GM18519 (cell line): ENCODE results near the gene ABCD4.
"Not testable (repeated sequence)": the region's sequence is repeated elsewhere in the genome, so short reads cannot be mapped to it uniquely, and the experiment has no call there.

Experiments
- ATAC-seq: cut with Tn5 transposase; IDR thresholded peaks from one replicate; pipeline ENCODE4 v1.9.1; 2021; ENCODE audit warnings: mild to moderate bottlenecking, moderate library complexity; ENCODE audit not compliant: unreplicated experiment, low FRiP score

Gene ABCD4

DNA sequence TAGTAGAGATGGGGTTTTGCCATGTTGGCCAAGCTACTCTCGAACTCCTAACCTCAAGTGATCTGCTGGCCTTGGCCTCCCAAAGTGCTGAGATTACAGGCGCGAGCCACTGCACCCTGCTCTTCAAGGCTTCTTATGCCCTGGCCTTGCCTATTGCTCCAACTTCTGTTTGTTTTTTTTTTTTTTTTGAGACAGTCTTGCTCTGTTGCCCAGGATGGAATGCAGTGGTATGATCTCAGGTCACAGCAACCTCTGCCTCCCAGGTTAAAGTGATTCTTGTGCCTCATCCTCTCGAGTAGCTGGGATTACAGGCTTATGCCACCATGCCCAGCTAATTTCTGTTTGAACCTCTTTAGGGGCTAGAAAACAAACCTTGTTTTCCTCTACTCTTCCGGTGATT, 6.0 kb upstream of the ABCD4 start:
- ATAC-seq: no peak

- no peak for ATAC-seq
Observed at GRCh38 chr14:74302152-74302628, 544 bp downstream of the ABCD4 start.

DNA sequence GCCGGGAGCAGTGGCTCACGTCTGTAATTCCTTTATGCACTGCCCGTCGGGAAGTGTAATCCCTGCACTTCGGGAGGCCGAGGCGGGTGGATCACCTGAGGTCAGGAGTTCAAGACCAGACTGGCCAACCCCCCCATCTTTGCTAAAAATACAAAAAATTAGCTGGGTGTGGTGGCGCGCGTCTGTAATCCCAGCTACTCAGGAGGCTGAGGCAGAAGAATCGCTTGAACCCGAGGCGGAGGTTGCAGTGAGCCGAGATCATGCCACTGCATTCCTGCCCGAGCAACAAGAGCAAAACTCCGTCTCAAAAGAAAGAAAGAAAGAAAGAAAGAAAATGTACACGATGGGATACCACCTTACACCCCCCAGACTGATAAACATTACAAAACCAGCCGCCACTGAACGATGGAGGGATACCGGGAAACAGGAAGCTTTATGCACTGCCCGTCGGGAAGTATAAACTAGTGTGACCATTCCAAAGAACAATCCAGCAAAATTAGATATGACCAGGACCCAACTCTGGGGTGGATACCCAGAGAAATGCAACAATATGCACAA, 1.1 kb downstream of the ABCD4 start:
- ATAC-seq: no peak

DNA sequence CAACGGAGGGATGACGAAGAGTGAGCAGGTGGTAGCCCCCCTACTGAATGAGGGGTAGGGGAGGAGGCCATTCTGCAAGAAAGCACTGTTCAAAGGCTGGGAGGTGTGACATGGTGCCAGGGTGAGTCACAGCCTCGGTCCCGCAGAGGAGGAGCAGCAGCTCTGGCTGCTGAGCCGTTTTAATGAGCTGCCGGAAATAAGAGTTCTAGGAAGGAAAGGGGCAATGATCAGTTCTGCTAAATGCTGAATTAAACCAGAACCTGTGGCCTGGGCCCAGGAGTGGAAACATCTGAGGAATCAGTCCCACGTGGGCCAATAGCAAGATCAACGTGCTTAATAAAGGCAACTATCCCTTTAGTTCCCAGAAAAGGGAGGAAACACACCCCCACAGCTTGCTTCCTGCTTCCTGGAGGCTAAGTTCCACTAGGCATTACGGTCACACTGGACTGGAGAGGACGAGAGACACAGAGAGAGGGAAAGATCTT, 3.6 kb downstream of the ABCD4 start:
- ATAC-seq: no peak

DNA sequence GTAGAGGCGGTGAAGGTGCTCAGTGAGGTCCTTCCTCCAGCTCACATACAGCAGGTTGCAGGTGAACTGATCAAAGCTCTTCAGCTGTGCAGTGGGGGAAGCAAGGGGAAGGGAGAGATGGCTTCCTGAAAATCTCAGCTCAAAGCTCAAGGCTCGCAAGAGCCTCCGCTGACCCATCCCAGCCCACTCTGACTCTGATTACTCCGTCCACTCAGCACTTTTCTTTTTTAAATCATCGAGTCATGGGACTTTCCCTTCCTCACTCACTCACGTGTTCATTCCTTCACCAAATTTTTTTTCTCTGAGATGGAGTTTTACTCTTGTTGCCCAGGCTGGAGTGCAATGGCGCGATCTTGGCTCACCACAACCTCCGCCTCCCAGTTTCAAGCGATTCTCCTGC, 4.7 kb downstream of the ABCD4 start:
- no peak for ATAC-seq

DNA sequence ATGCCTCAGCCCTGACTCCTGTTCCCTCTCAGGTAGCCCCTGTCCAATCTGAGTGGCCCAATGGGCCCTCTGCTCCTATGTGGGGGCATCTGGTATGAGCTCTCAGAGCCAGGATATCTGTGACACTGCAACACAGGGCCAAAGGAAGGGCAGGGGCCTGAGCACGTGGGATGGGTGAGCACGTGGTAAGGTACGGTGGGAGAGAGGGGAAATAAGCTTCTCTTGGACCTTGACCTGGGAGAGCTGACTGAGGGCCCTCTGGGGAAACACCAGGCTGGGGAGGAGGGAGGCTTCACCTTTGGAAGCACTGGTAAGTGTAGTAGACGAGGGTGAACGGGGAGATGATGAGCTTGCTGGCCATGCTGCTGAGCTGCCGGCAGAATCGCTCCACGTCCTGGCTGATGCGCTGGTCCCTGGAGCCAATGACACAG, 6.7 kb downstream of the ABCD4 start:
- ATAC-seq: no peak

- ATAC-seq: no peak
Observed at GRCh38 chr14:74293606-74294005, 9.1 kb downstream of the ABCD4 start.

GRCh38 chr14:74292061-74292460, 10.7 kb downstream of the ABCD4 start:
- ATAC-seq: no peak

DNA sequence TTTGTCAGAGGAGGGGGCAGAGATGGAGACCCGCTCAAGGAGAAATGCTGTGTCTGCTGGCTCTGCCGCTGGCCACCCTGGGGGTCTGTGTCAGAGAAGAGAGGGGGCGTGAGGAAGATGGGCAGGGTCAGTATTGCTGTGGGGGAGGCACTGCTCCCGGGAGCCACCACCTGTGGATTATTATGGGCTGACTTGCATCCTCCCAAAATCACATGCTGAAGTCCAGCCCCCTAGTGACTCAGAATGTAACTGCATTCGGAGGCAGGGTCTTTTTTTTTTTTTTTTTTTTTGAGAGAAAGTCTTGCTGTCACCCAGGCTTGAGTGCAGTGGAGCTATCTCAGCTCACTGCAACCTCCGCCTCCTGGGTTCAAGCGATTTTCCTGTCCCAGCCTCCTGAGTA, 12.3 kb downstream of the ABCD4 start:
- no peak for ATAC-seq

GRCh38 chr14:74289801-74290200, 12.9 kb downstream of the ABCD4 start:
- ATAC-seq: no peak

- ATAC-seq: no peak
Observed at GRCh38 chr14:74286736-74287135, 16.0 kb downstream of the ABCD4 start.

DNA sequence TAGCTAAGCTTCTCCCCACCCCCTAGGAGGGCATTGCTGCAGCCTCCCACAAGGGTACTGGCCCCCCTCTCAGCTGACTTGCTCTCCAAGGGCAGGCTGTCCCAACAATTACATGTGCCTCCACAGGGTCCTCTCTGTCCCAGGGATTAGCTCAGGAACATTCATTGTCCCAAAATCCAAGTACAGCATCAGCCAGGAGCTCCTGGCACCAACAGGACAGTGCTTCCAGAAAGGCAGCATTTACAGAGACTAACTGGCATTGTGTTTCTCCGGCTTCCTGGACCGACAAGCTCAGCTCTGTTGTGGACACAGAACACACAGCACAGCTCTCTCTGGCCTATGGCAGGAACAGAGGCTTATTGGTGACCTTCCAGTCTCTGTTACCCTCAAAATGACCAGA, 21.7 kb downstream of the ABCD4 start:
- ATAC-seq: no peak

DNA sequence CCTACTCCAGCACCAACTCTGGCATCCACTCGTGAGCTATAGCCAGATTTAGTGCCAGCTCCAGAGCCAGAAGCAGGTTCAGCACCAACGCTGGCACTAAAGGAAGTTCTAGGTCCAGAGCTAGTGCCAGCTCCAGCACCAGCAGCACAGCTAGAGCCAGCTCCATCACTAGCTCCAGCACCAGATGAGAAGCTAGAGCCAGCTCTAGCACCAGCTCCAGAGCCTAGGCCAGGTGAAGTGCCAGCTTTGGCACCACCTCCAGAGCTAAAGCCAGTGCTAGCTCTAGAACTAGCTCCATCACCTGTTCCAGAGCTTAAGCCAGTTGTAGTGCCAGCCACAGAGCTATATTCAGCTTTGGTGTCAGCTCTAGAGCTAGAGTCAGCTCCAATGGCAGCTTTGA, 24.7 kb downstream of the ABCD4 start:
- no peak for ATAC-seq

DNA sequence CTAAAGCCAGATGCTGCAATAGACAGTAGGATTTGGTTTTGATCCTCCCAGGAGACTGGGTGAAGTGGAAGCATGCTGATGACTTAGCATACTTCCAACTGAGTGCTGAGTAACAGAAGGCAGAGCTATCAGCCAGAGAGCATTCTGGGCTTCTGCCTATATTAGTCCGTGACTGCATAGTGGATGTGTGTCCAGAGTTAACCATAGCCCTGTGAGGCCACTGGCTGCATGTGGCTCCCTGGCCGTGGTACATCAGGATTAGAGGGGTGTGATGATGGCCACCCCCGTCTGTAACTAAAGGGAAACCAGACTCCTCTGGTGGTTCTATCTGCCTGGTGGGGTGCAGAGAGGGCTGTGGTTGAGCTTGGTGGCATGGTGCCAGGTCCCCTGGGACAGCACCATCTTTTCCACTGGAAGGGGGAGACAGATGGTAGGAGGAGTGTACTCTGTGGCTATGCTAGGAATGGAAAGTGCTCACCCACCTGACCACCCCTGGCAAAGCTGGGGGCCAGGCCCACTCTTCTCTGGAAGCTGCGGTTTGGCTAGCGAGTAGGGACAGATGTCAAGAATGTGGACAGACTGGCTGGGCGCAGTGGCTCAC, 27.4 kb downstream of the ABCD4 start:
- no peak for ATAC-seq

GRCh38 chr14:74271365-74271764, 31.4 kb downstream of the ABCD4 start:
- no peak for ATAC-seq

DNA sequence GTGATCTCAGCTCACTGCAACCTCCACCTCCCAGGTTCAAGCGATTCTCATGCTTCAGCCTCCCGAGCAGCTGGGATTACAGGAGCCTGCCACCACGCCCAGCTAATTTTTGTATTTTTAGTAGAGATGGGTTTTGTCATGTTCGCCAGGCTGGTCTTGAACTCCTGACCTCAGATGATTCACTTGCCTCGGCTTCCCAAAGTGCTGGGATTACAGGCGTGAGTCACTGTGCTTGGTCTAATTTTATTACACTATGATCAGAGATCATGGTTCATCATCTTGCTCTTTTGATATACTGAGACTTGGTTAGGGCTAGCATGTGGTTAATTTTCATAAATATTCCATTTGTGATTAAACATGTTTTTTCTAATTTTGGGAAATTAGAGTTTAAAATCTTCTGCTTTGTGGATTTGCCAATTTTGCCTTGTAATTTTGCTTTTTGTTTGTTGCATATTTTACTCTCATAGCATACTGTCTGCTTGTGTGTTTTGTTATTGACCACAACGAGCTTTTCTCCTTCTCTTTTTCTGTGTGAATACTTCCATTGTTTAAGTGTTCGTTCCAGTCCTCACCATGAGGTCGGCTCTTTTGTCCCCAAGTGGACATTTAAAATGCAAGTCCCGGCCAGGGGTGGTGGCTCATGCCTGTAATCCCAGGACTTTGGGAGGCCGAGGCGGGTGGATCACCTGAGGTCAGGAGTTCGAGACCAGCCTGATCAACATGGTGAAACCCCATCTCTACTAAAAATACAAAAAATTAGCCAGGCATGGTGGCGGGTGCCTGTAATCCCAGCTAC, 32.2 kb downstream of the ABCD4 start:
- not testable (repeated sequence) for ATAC-seq

- no peak for ATAC-seq
Observed at GRCh38 chr14:74267588-74267987, 35.1 kb downstream of the ABCD4 start.

GRCh38 chr14:74265301-74265965, 37.3 kb downstream of the ABCD4 start:
- no peak for ATAC-seq

DNA sequence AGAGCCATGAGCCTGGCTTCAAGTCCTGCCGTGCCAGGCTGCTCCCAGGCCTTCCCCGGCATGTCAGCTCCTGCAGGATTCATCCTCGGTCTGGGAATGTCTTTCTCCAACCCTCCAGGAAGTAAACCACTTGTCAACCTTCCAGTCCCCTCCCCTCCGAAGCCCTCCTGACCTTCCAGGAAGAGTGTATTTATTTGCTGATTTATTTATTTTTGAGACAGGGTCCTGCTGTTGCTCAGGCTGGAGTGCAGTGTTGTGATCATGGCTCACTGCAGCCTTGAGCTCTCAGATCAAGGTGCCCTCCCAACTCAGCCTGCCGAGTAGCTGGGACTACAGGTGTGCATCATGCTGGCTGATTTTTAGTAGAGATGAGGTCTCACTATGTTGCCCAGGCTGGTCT, 38.8 kb downstream of the ABCD4 start:
- no peak for ATAC-seq

DNA sequence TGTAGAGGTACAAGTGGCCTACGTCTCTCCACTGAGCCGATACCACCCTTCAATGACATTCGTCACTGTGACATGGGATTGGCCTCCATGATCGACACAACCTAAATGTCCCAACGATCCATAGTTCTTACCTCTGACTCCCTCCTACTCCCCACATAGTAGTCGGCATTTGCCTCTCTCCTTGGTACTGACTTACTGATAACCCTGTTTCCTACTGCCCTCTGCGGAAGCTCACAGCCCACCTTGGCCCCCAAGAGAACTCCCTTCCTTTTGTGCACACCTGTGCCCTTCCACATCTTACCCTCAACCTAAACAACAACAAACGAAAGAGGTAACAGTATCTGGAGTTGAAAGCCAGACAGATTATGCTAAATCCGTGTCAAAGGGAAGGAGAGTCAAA, 39.6 kb downstream of the ABCD4 start:
- ATAC-seq: no peak

GRCh38 chr14:74262076-74262475, 40.7 kb downstream of the ABCD4 start:
- no peak for ATAC-seq
